H1 (cell line): Measurements from ENCODE around the gene SELENOI. TPM values are rescaled to one million over a fixed set of nuclear protein-coding genes. Genes with fewer than 3 reads are reported as not detected.
A peak's percentile ranks its signal among the peaks of the same experiment; 100 is the strongest.

Experiments used
- CTCF ChIA-PET: fragments of 300-600 bp; sonication (Branson Sonifier 250); formaldehyde crosslinking; loops from one replicate; lab custom pipeline; 2021; ENCODE audit not compliant: partially characterized antibody; lab: Charles Lee
- POLR2A ChIA-PET: fragments of 300-600 bp; sonication (Branson Sonifier 250); formaldehyde crosslinking; loops from one replicate; lab custom pipeline; 2021; ENCODE audit warnings: inconsistent platforms; ENCODE audit not compliant: partially characterized antibody; lab: Charles Lee
- DNase-seq, 2 experiments: peaks; one replicate each; pipeline versions ENCODE4 v3.0.0 to v3.0.0-alpha.2; 2010 to 2022; ENCODE audit warnings: low spot score in 2 of 2, low read depth in 1 of 2, mixed read lengths in 1 of 2
- FAIRE-seq: peaks from 2 replicates; lab custom pipeline; 2011; peaks lifted over from hg19 to GRCh38; lab: Jason Lieb, UNC
- H2AFZ ChIP-seq: 2 replicates; pipeline ENCODE4 v1.8.1; 2012; ENCODE audit warnings: low read length, inconsistent platforms
- H2AK5ac ChIP-seq: 2 replicates; pipeline ENCODE4 v1.6.1; 2013; ENCODE audit warnings: low read depth, low read length
- H2BK120ac ChIP-seq: replicated peaks from 2 replicates; pipeline ENCODE3; 2013; ENCODE audit warnings: low read depth, low read length, inconsistent platforms
- H2BK12ac ChIP-seq: 2 replicates; pipeline ENCODE4 v1.6.1; 2013; ENCODE audit warnings: low read depth, low read length
- H2BK15ac ChIP-seq: 2 replicates; pipeline ENCODE4 v1.6.1; 2013; ENCODE audit warnings: low read length
- H2BK20ac ChIP-seq: 2 replicates; pipeline ENCODE4 v1.6.1; 2013; ENCODE audit warnings: low read length
- H2BK5ac ChIP-seq: 2 replicates; pipeline ENCODE4 v1.6.1; 2013; ENCODE audit warnings: low read depth, low read length
- H3K14ac ChIP-seq: 2 replicates; pipeline ENCODE4 v1.6.1; 2013; ENCODE audit warnings: inconsistent platforms; ENCODE audit not compliant: insufficient read length
- H3K18ac ChIP-seq: 2 replicates; pipeline ENCODE4 v1.6.1; 2013; ENCODE audit warnings: low read length; ENCODE audit errors: extremely low read depth
- H3K23ac ChIP-seq: 2 replicates; pipeline ENCODE4 v1.6.1; 2013; ENCODE audit warnings: inconsistent platforms; ENCODE audit not compliant: insufficient read length
- H3K23me2 ChIP-seq: 2 replicates; pipeline ENCODE4 v1.6.1; 2013; ENCODE audit warnings: low read depth, low read length
- H3K27ac ChIP-seq: 2 replicates; pipeline ENCODE4 v1.6.1; 2011; ENCODE audit warnings: low read depth, low read length, inconsistent platforms
- H3K27me3 ChIP-seq, 4 experiments: replicated peaks in 1 of 4; 1 replicate in 1 of 4; 2 replicates in 3 of 4; pipeline versions ENCODE4 v1.6.1 to v1.8.1; 2011 to 2013; ENCODE audit warnings: low read length in 3 of 4, mild to moderate bottlenecking in 3 of 4, inconsistent platforms in 2 of 4, mixed read lengths in 2 of 4, moderate library complexity in 1 of 4; ENCODE audit not compliant: control insufficient read depth in 3 of 4, insufficient read depth in 3 of 4; ENCODE audit errors: extremely low read depth in 1 of 4
- H3K36me3 ChIP-seq, 4 experiments: 2 replicates each; pipeline versions ENCODE4 v1.6.1 to v1.8.1; 2011 to 2013; ENCODE audit warnings: mild to moderate bottlenecking in 4 of 4, low read length in 3 of 4, moderate library complexity in 2 of 4, control low read depth in 1 of 4, inconsistent platforms in 1 of 4; ENCODE audit not compliant: insufficient read depth in 4 of 4, control insufficient read depth in 2 of 4
- H3K4ac ChIP-seq: replicated peaks from 2 replicates; pipeline ENCODE3; 2013; ENCODE audit warnings: low read length, low read depth, mixed read lengths, inconsistent platforms; ENCODE audit not compliant: insufficient read length
- H3K4me1 ChIP-seq, 4 experiments: replicated peaks in 1 of 4; 1 replicate in 1 of 4; 2 replicates in 3 of 4; pipeline versions ENCODE4 v1.6.1 to v1.8.1; 2011 to 2013; ENCODE audit warnings: low read length in 3 of 4, inconsistent platforms in 2 of 4, mixed read lengths in 1 of 4; ENCODE audit not compliant: insufficient read depth in 4 of 4, control insufficient read depth in 3 of 4
- H3K4me2 ChIP-seq, 2 experiments: 2 replicates each; pipeline versions ENCODE4 v1.6.1 to v1.8.1; 2011 to 2013; ENCODE audit warnings: low read depth in 2 of 2, low read length in 2 of 2, control low read depth in 1 of 2, inconsistent platforms in 1 of 2, mild to moderate bottlenecking in 1 of 2; ENCODE audit not compliant: insufficient read depth in 1 of 2
- H3K4me3 ChIP-seq, 4 experiments: fragments of 200-600, 300-600 bp in 1 of 4; sonication (generic), shearing (Covaris generic), sonication (Bioruptor Twin) in 1 of 4; 2 replicates each; pipeline versions ENCODE4 v1.5.1 to v1.8.1; 2011 to 2016; ENCODE audit warnings: low read length in 4 of 4, low read depth in 3 of 4, control low read depth in 2 of 4, inconsistent platforms in 2 of 4, mild to moderate bottlenecking in 2 of 4, mixed read lengths in 1 of 4, moderate library complexity in 1 of 4; ENCODE audit not compliant: insufficient read depth in 2 of 4; ENCODE audit errors: extremely low read depth in 1 of 4
- H3K56ac ChIP-seq: replicated peaks from 2 replicates; pipeline ENCODE3; 2013; ENCODE audit warnings: low read depth, mild to moderate bottlenecking, mixed read lengths, low read length, inconsistent platforms; ENCODE audit not compliant: insufficient read length
- H3K79me1 ChIP-seq: 2 replicates; pipeline ENCODE4 v1.6.1; 2013; ENCODE audit warnings: low read depth, low read length, control low read depth
- H3K79me2 ChIP-seq, 2 experiments: 2 replicates each; pipeline versions ENCODE4 v1.6.1 to v1.8.1; 2012 to 2013; ENCODE audit warnings: low read length in 2 of 2, mild to moderate bottlenecking in 2 of 2, inconsistent platforms in 1 of 2; ENCODE audit not compliant: insufficient read depth in 2 of 2, control insufficient read depth in 1 of 2
- H3K9ac ChIP-seq, 4 experiments: replicated peaks in 1 of 4; 1 replicate in 1 of 4; 2 replicates in 3 of 4; pipeline versions ENCODE4 v1.6.1 to v1.8.1; 2011 to 2013; ENCODE audit warnings: low read depth in 3 of 4, low read length in 3 of 4, control low read depth in 2 of 4, mild to moderate bottlenecking in 2 of 4, moderate library complexity in 2 of 4, inconsistent platforms in 1 of 4; ENCODE audit errors: extremely low read depth in 1 of 4
- H3K9me3 ChIP-seq, 2 experiments: 2 replicates each; pipeline versions ENCODE4 v1.6.1 to v1.8.1; 2012 to 2013; ENCODE audit warnings: mild to moderate bottlenecking in 2 of 2, moderate library complexity in 2 of 2, control low read depth in 1 of 2, inconsistent platforms in 1 of 2, low read depth in 1 of 2, low read length in 1 of 2, mixed read lengths in 1 of 2; ENCODE audit not compliant: insufficient read depth in 2 of 2
- H4K20me1 ChIP-seq, 2 experiments: replicated peaks in 1 of 2; 2 replicates each; pipeline versions ENCODE3 to v1.8.1; 2011 to 2013; ENCODE audit warnings: inconsistent platforms in 2 of 2, low read length in 2 of 2, mild to moderate bottlenecking in 1 of 2; ENCODE audit not compliant: insufficient read depth in 2 of 2, control insufficient read depth in 1 of 2
- H4K5ac ChIP-seq: 2 replicates; pipeline ENCODE4 v1.6.1; 2013; ENCODE audit warnings: low read length, low read depth, mixed read lengths, inconsistent platforms; ENCODE audit not compliant: insufficient read length
- H4K8ac ChIP-seq: 2 replicates; pipeline ENCODE4 v1.8.0; 2013; ENCODE audit warnings: mild to moderate bottlenecking, moderate library complexity, low read length, inconsistent platforms; ENCODE audit not compliant: insufficient read depth; ENCODE audit errors: extremely low read depth
- H4K91ac ChIP-seq: replicated peaks from 2 replicates; pipeline ENCODE3; 2013; ENCODE audit warnings: low read length, mixed read lengths, inconsistent platforms; ENCODE audit not compliant: insufficient read length
- CBX5 ChIP-seq: fragments of 300-800, 300-1000 bp; sonication (generic); IDR thresholded peaks from 2 replicates; pipeline ENCODE4 v1.7.1; 2016; ENCODE audit warnings: antibody characterized with exemption, low read length, low read depth
- CTBP2 ChIP-seq: IDR thresholded peaks from 2 replicates; pipeline ENCODE4 v1.7.0; 2011; ENCODE audit warnings: borderline replicate concordance, mild to moderate bottlenecking, moderate library complexity, mixed read lengths, low read length; ENCODE audit not compliant: insufficient read depth, insufficient read length
- HDAC2 ChIP-seq, 2 experiments: fragments of 300-600 bp in 1 of 2; sonication (generic) in 1 of 2; IDR thresholded peaks; 2 replicates each; pipeline ENCODE4 v1.6.1; 2011 to 2012; ENCODE audit warnings: low read depth in 2 of 2, low read length in 2 of 2, mild to moderate bottlenecking in 2 of 2, moderate library complexity in 2 of 2, borderline replicate concordance in 1 of 2, inconsistent platforms in 1 of 2
- NRF1 ChIP-seq: IDR thresholded peaks from 2 replicates; pipeline ENCODE4 v1.6.1; 2011; ENCODE audit warnings: mild to moderate bottlenecking, low read depth, low read length, improper control_type of control experiment
- PHF8 ChIP-seq: fragments of 200-600 bp; sonication (generic); conservative IDR thresholded peaks from 2 replicates; pipeline ENCODE4 v1.7.1; 2012; ENCODE audit warnings: low read depth, mild to moderate bottlenecking, inconsistent platforms, low read length, moderate library complexity
- RAD21 ChIP-seq, 2 experiments: IDR thresholded peaks in 1 of 2; conservative IDR thresholded peaks in 1 of 2; 2 replicates each; pipeline ENCODE4 v1.6.1; 2011; ENCODE audit warnings: low read depth in 2 of 2, low read length in 2 of 2, improper control_type of control experiment in 1 of 2, inconsistent platforms in 1 of 2, mild to moderate bottlenecking in 1 of 2, moderate library complexity in 1 of 2
- WGBS, 2 experiments: shearing (Covaris generic) in 1 of 2; methylation state at CpG; one replicate each; pipeline versions ENCODE4 v1.1.6 to v1.1.7; 2013 to 2015; ENCODE audit warnings: low lambda C conversion rate in 2 of 2, mixed read lengths in 2 of 2, inconsistent platforms in 1 of 2, low coverage in 1 of 2, missing lambda C conversion rate in 1 of 2; ENCODE audit not compliant: insufficient replicate concordance in 2 of 2, insufficient coverage in 1 of 2, insufficient read length in 1 of 2; ENCODE audit errors: extremely low coverage in 1 of 2, missing lambda C conversion rate in 1 of 2; 5-methylcytosine and 5-hydroxymethylcytosine counted together
- polyA plus RNA-seq, 7 experiments: library from polyadenylated mRNA; depleted of rRNA in 3 of 7; stranded (reverse) in 5 of 7; unstranded in 2 of 7; fragments of >200 nt in 5 of 7; fragments of 200-250 nt in 2 of 7; gene quantifications; 1 replicate in 5 of 7; 2 replicates in 1 of 7; 4 replicates in 1 of 7; pipeline versions ENCODE4 v1.2.1 to v1.2.3, GENCODE V29; 2011 to 2013; ENCODE audit warnings: missing spikeins in 2 of 7, mixed read lengths in 2 of 7
- total RNA-seq: library from RNA; stranded (reverse); fragmentation: NEBNext Ultra II Directional; extraction: Animal tissue kit (Norgen Biotek cat#: 25700); gene quantifications from 2 replicates; pipeline ENCODE4 v1.2.1, GENCODE V29; 2021
- TF ChIP-seq, protein P1 (sequence below), 3 experiments: IDR thresholded peaks; 1 replicate in 2 of 3; 2 replicates in 1 of 3; pipeline versions ENCODE4 v1.5.1 to v1.6.1; 2011; ENCODE audit warnings: low read length in 3 of 3, mild to moderate bottlenecking in 3 of 3, inconsistent platforms in 2 of 3, low read depth in 1 of 3, moderate library complexity in 1 of 3; ENCODE audit not compliant: insufficient read depth in 1 of 3; ENCODE audit errors: control extremely low read depth in 1 of 3
- TF ChIP-seq, protein P2 (sequence below): IDR thresholded peaks from 2 replicates; pipeline ENCODE4 v1.6.1; 2011; ENCODE audit warnings: low read length, improper control_type of control experiment

The SELENOI gene
- total and polyA plus RNA-seq, 2 of the 8 experiments (the other 6 are each of a cell fraction or from before 2014, with no cell fraction given) = 15.9 to 63.8 TPM

DNA sequence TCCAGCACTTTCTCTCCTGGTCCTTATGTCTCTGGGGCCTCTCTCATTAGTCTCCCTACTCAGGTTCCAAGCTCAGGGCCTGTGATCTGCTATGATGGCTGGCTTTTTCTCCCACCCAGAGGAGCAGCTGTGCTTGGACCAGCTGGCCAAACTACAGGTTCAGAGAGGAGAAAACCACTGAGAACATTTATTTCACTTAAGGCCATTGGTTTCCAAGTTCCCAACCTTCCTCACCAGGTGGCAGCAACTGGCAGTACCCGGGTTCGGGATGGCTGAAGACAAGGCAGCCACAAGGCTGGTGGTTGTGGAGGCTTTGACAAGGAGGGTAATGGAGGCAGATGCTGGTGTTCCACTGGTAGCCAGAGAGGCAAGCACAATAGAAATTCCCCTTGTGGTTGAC, 29.9 kb upstream of the SELENOI start:
- H2BK120ac ChIP-seq = no peak overlapping the region
- no peaks in the 10 kb centered on the region for H3K27me3 ChIP-seq
- no peak overlapping the region for H2AFZ ChIP-seq
- WGBS, 2 experiments = 76% methylated on average over 2 of the region's 2 CpGs; no CpG with 5 or more reads in 1 of the 2 experiments
- H3K4me1 ChIP-seq = peaks cover 0 to 7% (median 3%) of the 10 kb centered on the region in 4 experiments; a peak in 4 of 7 replicates
- no peak overlapping the region for H3K4ac ChIP-seq
- H3K23ac ChIP-seq = no peak overlapping the region
- H2BK20ac ChIP-seq = no peak overlapping the region
- no peaks in the 10 kb centered on the region for H3K23me2 ChIP-seq
- no peaks in the 10 kb centered on the region for H3K9me3 ChIP-seq
- H3K9ac ChIP-seq = no peak overlapping the region
- no peak overlapping the region for H2BK15ac ChIP-seq
- H3K18ac ChIP-seq = no peak overlapping the region
- DNase-seq = no peak
- no peak overlapping the region for H4K8ac ChIP-seq
- no peaks in the 10 kb centered on the region for H4K20me1 ChIP-seq
- no peaks in the 10 kb centered on the region for H3K36me3 ChIP-seq
- H3K4me3 ChIP-seq = no peak overlapping the region
- FAIRE-seq = no peak
- no peak overlapping the region for H3K56ac ChIP-seq
- no peak overlapping the region for H4K5ac ChIP-seq
- no peak overlapping the region for H3K14ac ChIP-seq
- H3K79me1 ChIP-seq = no peaks in the 10 kb centered on the region
- H4K91ac ChIP-seq = no peak overlapping the region
- POLR2A ChIA-PET = interaction anchor here (0.9 to 5.1 kb wide), 7 partner anchors 11 to 71 kb away, joined by 3 to 35 read pairs (median 4); partner anchors contain the start of gene HADHB
- no peak overlapping the region for H3K4me2 ChIP-seq
- no peak overlapping the region for H2BK5ac ChIP-seq
- no peaks in the 10 kb centered on the region for H3K79me2 ChIP-seq
- no peak overlapping the region for H2AK5ac ChIP-seq
- CTCF ChIA-PET = interaction anchor here (0.7 to 3.3 kb wide), 20 partner anchors 9 to 250 kb away, joined by 3 to 17 read pairs (median 4); no protein-coding TSS in a partner anchor
- H2BK12ac ChIP-seq = no peak overlapping the region
- no peak overlapping the region for H3K27ac ChIP-seq
- TF ChIP-seq HDAC2 (IDR thresholded peaks at IDR 0.05; ENCODE audit: borderline replicate concordance in 1 of 2, low read depth in 2 of 2, low read length in 2 of 2) = no peak
- TF ChIP-seq PHF8 = no peak
- no peak for TF ChIP-seq CBX5
- TF ChIP-seq NRF1 = no peak
- TF ChIP-seq CTBP2 = no peak
- TF ChIP-seq, protein P1, sequence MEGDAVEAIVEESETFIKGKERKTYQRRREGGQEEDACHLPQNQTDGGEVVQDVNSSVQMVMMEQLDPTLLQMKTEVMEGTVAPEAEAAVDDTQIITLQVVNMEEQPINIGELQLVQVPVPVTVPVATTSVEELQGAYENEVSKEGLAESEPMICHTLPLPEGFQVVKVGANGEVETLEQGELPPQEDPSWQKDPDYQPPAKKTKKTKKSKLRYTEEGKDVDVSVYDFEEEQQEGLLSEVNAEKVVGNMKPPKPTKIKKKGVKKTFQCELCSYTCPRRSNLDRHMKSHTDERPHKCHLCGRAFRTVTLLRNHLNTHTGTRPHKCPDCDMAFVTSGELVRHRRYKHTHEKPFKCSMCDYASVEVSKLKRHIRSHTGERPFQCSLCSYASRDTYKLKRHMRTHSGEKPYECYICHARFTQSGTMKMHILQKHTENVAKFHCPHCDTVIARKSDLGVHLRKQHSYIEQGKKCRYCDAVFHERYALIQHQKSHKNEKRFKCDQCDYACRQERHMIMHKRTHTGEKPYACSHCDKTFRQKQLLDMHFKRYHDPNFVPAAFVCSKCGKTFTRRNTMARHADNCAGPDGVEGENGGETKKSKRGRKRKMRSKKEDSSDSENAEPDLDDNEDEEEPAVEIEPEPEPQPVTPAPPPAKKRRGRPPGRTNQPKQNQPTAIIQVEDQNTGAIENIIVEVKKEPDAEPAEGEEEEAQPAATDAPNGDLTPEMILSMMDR (IDR thresholded peaks at IDR 0.05; ENCODE audit: control extremely low read depth in 1 of 3, insufficient read depth in 1 of 3, low read depth in 1 of 3, low read length in 3 of 3) = peak in 2 of 3 experiments; percentile 50 to 56; a peak in 3 of 4 replicates
- TF ChIP-seq, protein P2, sequence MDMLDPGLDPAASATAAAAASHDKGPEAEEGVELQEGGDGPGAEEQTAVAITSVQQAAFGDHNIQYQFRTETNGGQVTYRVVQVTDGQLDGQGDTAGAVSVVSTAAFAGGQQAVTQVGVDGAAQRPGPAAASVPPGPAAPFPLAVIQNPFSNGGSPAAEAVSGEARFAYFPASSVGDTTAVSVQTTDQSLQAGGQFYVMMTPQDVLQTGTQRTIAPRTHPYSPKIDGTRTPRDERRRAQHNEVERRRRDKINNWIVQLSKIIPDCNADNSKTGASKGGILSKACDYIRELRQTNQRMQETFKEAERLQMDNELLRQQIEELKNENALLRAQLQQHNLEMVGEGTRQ = no peak
- TF ChIP-seq RAD21 (IDR thresholded peaks at IDR 0.05 in 1 of 2, conservative IDR thresholded peaks at IDR 0.05 in 1 of 2; ENCODE audit: low read depth in 2 of 2, low read length in 2 of 2) = peak; percentile 50 to 66
